GM23248 (cell line): ENCODE data around the gene TSPAN14. TPM values are rescaled to one million over a fixed set of nuclear protein-coding genes. Genes with fewer than 3 reads are reported as not detected.

Experiments
- DNase-seq: peaks from one replicate; pipeline ENCODE4 v3.0.0-alpha.2; 2015
- H2AFZ ChIP-seq: fragments of 200-600 bp; sonication (generic); 2 replicates; pipeline ENCODE4 v1.6.1; 2016; ENCODE audit warnings: antibody characterized with exemption
- H3F3A ChIP-seq: fragments of 200-600 bp; sonication (generic); 2 replicates; pipeline ENCODE4 v1.6.1; 2016; ENCODE audit warnings: mild to moderate bottlenecking, antibody characterized with exemption, mixed run types; ENCODE audit not compliant: insufficient read depth
- H3K27ac ChIP-seq: fragments of 200-600 bp; sonication (generic); 2 replicates; pipeline ENCODE4 v1.5.1; 2016; ENCODE audit warnings: mild to moderate bottlenecking
- H3K27me3 ChIP-seq: fragments of 200-600 bp; sonication (generic); replicated peaks from 2 replicates; pipeline ENCODE4 v1.6.1; 2016; ENCODE audit warnings: mild to moderate bottlenecking; ENCODE audit not compliant: insufficient read depth
- H3K36me3 ChIP-seq: fragments of 200-600 bp; sonication (generic); 2 replicates; pipeline ENCODE4 v1.6.1; 2016; ENCODE audit warnings: low read depth, mild to moderate bottlenecking
- H3K4me1 ChIP-seq: fragments of 200-600 bp; sonication (generic); 2 replicates; pipeline ENCODE4 v1.6.1; 2016; ENCODE audit warnings: mild to moderate bottlenecking; ENCODE audit not compliant: insufficient read depth
- H3K4me2 ChIP-seq: fragments of 200-600 bp; sonication (generic); one replicate; pipeline ENCODE4 v1.6.1; 2016; ENCODE audit warnings: mild to moderate bottlenecking; ENCODE audit not compliant: unreplicated experiment
- H3K4me3 ChIP-seq: fragments of 200-600 bp; sonication (generic); 2 replicates; pipeline ENCODE4 v1.5.1; 2016; ENCODE audit warnings: mild to moderate bottlenecking
- H3K79me2 ChIP-seq: fragments of 200-600 bp; sonication (generic); 2 replicates; pipeline ENCODE4 v1.6.1; 2016; ENCODE audit warnings: mild to moderate bottlenecking; ENCODE audit not compliant: insufficient read depth
- H3K9ac ChIP-seq: fragments of 200-600 bp; sonication (generic); 2 replicates; pipeline ENCODE4 v1.6.1; 2016; ENCODE audit warnings: mild to moderate bottlenecking
- H3K9me2 ChIP-seq: fragments of 200-600 bp; sonication (generic); 2 replicates; pipeline ENCODE4 v1.6.1; 2016; ENCODE audit warnings: mixed run types, mild to moderate bottlenecking, moderate library complexity; ENCODE audit not compliant: insufficient read depth
- H3K9me3 ChIP-seq: fragments of 200-600 bp; sonication (generic); one replicate; pipeline ENCODE4 v1.6.1; 2017; ENCODE audit warnings: low read depth
- H4K20me1 ChIP-seq: fragments of 200-600 bp; sonication (generic); 2 replicates; pipeline ENCODE4 v1.6.0; 2016; ENCODE audit not compliant: insufficient read depth
- EZH2 ChIP-seq: fragments of 200-600 bp; sonication (generic); IDR thresholded peaks from 2 replicates; pipeline ENCODE4 v1.6.1; 2018; ENCODE audit warnings: antibody characterized with exemption, mild to moderate bottlenecking; ENCODE audit not compliant: insufficient read depth, poor library complexity, severe bottlenecking
- EZH2phosphoT487 ChIP-seq: fragments of 200-600 bp; sonication (generic); IDR thresholded peaks from 2 replicates; pipeline ENCODE4 v1.6.1; 2018; ENCODE audit warnings: antibody characterized with exemption, moderate library complexity, mild to moderate bottlenecking, low read depth; ENCODE audit not compliant: insufficient read depth
- WGBS, 2 experiments: methylation state at CpG; one replicate each; pipeline ENCODE4 v1.1.6; 2015 to 2017; ENCODE audit warnings: low lambda C conversion rate in 2 of 2, low coverage in 1 of 2; ENCODE audit errors: missing lambda C conversion rate in 2 of 2; 5-methylcytosine and 5-hydroxymethylcytosine counted together
- in situ Hi-C: fragments of 300-500 bp; cut with MboI; formaldehyde crosslinking; loops from 2 replicates; pipeline ENCODE4 v1.15.0; 2020
- polyA plus RNA-seq: library from polyadenylated mRNA; unstranded; fragments of >200 nt; fragmentation: Nextera tagmentation; extraction: Ambion mirVana; gene quantifications from 2 replicates; pipeline ENCODE4 v1.2.1, GENCODE V29; 2016
- total RNA-seq: library from RNA; depleted of rRNA; stranded (reverse); fragments of >200 nt; shearing (Covaris generic); gene quantifications from 2 replicates; pipeline ENCODE4 v1.2.3, GENCODE V29; 2014

The TSPAN14 gene
- total and polyA plus RNA-seq, 2 experiments from 2014 or later: 14.1 to 23.7 TPM

- DNase-seq: no peak
- H2AFZ ChIP-seq: no peak overlapping the region
- H3K27me3 ChIP-seq: no peaks in the 10 kb centered on the region
- in situ Hi-C loops: no loop called here
- no peaks in the 10 kb centered on the region for H3K9me2 ChIP-seq
- peaks cover 7% of the 10 kb centered on the region; the same call in 1 of the 2 replicates for H3F3A ChIP-seq
- no peak overlapping the region for H3K4me3 ChIP-seq
- no peaks in the 10 kb centered on the region for H3K36me3 ChIP-seq
- no peaks in the 10 kb centered on the region for H3K9me3 ChIP-seq
- TF ChIP-seq EZH2 (no peak), EZH2phosphoT487 (no peak)
- H3K4me1 ChIP-seq: peaks cover 13% of the 10 kb centered on the region
- no peak overlapping the region for H3K27ac ChIP-seq
- no peaks in the 10 kb centered on the region for H4K20me1 ChIP-seq
- H3K9ac ChIP-seq: no peak overlapping the region
- WGBS, 2 experiments: 84 to 94% methylated on average over 9 to 10 of the region's 10 CpGs
- no peak overlapping the region for H3K4me2 ChIP-seq
- H3K79me2 ChIP-seq: no peaks in the 10 kb centered on the region
These were observed 58.0 kb downstream of the TSPAN14 start for GRCh38 chr10:80512031-80512526.

DNA sequence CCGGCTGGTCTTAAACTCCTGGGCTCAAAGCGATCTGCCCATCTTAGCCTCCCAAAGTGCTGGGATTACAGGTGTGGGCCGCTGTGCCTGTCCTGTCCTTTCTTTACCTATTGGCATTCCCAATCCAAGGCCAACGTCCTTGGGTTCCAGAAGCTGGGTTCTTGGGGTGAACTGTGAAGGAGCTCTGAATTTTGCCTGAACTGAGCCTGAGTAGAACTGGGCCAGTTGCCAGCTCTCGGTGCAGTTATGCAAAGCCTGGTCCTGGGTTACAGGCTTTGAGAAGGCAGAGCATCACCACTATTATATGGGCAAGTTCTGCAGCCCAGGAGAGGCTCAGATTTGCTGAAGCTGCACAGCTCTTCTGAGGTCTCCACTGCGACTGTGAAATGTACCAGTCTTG lies 59.0 kb downstream of the TSPAN14 start:
- no peaks in the 10 kb centered on the region for H3F3A ChIP-seq
- TF ChIP-seq EZH2 (no peak), EZH2phosphoT487 (no peak)
- H3K4me2 ChIP-seq: no peak overlapping the region
- H3K9me3 ChIP-seq: no peaks in the 10 kb centered on the region
- H3K79me2 ChIP-seq: no peaks in the 10 kb centered on the region
- no peak overlapping the region for H3K27ac ChIP-seq
- DNase-seq: no peak
- H3K4me1 ChIP-seq: peaks cover 8% of the 10 kb centered on the region; the same call in 1 of the 2 replicates
- 94 to 95% methylated on average over 6 of the region's 6 CpGs for WGBS, 2 experiments
- H3K27me3 ChIP-seq: no peaks in the 10 kb centered on the region
- H3K9me2 ChIP-seq: no peaks in the 10 kb centered on the region
- H3K36me3 ChIP-seq: no peaks in the 10 kb centered on the region
- in situ Hi-C loops: no loop called here
- no peak overlapping the region for H2AFZ ChIP-seq
- no peak overlapping the region for H3K4me3 ChIP-seq
- no peaks in the 10 kb centered on the region for H4K20me1 ChIP-seq
- H3K9ac ChIP-seq: no peak overlapping the region

- 80 to 88% methylated on average over 3 to 5 of the region's 5 CpGs for WGBS, 2 experiments
- H3K4me1 ChIP-seq: no peaks in the 10 kb centered on the region
These were observed 61.4 kb downstream of the TSPAN14 start for GRCh38 chr10:80515511-80515910.

DNA sequence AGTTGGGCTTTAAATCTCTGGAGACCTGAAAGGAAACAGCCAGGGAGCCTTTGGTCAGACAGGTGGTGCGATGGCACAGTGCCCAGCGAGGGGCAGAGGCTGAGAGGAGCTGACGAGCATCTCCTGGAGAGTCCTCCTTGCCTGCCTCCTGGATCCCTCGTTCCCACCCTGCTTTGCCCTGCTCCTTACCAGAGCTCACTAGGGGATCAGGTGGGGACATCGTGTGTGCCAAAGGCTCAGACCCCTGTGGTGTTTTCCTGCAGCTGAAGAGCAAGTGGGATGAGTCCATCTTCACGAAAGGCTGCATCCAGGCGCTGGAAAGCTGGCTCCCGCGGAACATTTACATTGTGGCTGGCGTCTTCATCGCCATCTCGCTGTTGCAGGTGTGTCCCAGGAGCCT lies 61.8 kb downstream of the TSPAN14 start:
- H3K27me3 ChIP-seq: no peaks in the 10 kb centered on the region
- H3K27ac ChIP-seq: no peak overlapping the region
- no peak overlapping the region for H2AFZ ChIP-seq
- no peak overlapping the region for H3K4me2 ChIP-seq
- no peaks in the 10 kb centered on the region for H3K79me2 ChIP-seq
- no peaks in the 10 kb centered on the region for H4K20me1 ChIP-seq
- 96% methylated on average over 12 of the region's 12 CpGs for WGBS, 2 experiments
- no peak overlapping the region for H3K9ac ChIP-seq
- H3K4me3 ChIP-seq: no peak overlapping the region
- no peaks in the 10 kb centered on the region for H3F3A ChIP-seq
- no peak for DNase-seq
- no peaks in the 10 kb centered on the region for H3K4me1 ChIP-seq
- no peaks in the 10 kb centered on the region for H3K9me3 ChIP-seq
- no peaks in the 10 kb centered on the region for H3K36me3 ChIP-seq
- TF ChIP-seq EZH2 (no peak), EZH2phosphoT487 (no peak)
- in situ Hi-C loops: no loop called here
- H3K9me2 ChIP-seq: no peaks in the 10 kb centered on the region

More at GRCh38 chr10:80515511-80515910, 61.4 kb downstream of the TSPAN14 start:
- no peaks in the 10 kb centered on the region for H3F3A ChIP-seq
- no peaks in the 10 kb centered on the region for H3K27me3 ChIP-seq
- no peak overlapping the region for H3K4me3 ChIP-seq
- H3K79me2 ChIP-seq: no peaks in the 10 kb centered on the region
- H3K4me2 ChIP-seq: no peak overlapping the region
- H3K9ac ChIP-seq: no peak overlapping the region
- TF ChIP-seq EZH2 (no peak), EZH2phosphoT487 (no peak)
- DNase-seq: no peak
- H3K9me3 ChIP-seq: no peaks in the 10 kb centered on the region
- H3K27ac ChIP-seq: no peak overlapping the region
- H3K36me3 ChIP-seq: no peaks in the 10 kb centered on the region
- in situ Hi-C loops: no loop called here
- H3K9me2 ChIP-seq: no peaks in the 10 kb centered on the region
- H4K20me1 ChIP-seq: no peaks in the 10 kb centered on the region
- no peak overlapping the region for H2AFZ ChIP-seq
